ENCODE data around the gene TRIM23.
A peak's percentile ranks its signal among the peaks of the same experiment; 100 is the strongest.

Gene TRIM23

DNA sequence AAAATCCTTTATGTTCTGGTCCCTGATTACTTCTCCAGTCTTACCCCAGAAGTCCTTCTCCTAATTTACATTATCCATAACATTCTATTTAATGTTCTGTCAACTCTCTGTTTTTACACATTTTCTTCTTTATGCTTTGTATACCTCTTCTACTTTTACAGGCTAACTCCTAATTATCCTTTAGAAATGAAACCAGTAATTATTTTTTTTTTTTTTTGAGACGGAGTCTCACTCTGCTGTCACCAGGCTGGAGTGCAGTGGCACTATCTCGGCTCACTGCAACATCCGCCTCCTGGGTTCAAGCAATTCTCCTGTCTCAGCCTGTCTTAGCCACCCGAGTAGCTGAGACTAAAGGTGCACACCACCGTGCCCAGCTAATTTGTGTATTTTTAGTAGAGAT is 70.2 kb downstream of the TRIM23 start:
- no peak overlapping the region for H3K4me3 ChIP-seq (replicated peaks; ENCODE audit: low read depth, low read length)
- DNase-seq (ENCODE audit: low read depth), result no peak
- TF ChIP-seq, protein P1, sequence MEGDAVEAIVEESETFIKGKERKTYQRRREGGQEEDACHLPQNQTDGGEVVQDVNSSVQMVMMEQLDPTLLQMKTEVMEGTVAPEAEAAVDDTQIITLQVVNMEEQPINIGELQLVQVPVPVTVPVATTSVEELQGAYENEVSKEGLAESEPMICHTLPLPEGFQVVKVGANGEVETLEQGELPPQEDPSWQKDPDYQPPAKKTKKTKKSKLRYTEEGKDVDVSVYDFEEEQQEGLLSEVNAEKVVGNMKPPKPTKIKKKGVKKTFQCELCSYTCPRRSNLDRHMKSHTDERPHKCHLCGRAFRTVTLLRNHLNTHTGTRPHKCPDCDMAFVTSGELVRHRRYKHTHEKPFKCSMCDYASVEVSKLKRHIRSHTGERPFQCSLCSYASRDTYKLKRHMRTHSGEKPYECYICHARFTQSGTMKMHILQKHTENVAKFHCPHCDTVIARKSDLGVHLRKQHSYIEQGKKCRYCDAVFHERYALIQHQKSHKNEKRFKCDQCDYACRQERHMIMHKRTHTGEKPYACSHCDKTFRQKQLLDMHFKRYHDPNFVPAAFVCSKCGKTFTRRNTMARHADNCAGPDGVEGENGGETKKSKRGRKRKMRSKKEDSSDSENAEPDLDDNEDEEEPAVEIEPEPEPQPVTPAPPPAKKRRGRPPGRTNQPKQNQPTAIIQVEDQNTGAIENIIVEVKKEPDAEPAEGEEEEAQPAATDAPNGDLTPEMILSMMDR (IDR thresholded peaks at IDR 0.05; ENCODE audit: low read length, missing control alignments), result no peak

DNA sequence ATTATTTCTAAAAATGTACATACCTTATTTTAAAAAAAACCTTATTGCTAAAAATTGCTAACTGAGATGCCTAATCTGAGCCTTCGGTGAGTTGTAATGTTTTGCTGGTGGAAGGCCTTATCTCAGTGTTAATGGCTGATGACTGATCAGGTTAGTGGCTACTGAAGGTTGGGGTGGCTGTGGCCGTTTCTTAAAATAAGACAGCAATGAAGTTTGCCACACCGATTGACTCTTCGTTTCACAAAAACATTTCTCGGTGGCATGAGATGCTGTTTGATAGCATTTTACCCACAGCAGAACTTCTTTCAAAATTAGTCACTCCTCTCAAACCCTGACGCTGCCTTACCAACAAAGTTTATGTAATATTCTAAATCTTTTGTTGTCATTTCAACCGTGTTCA is 75.9 kb downstream of the TRIM23 start:
- no peak for DNase-seq (ENCODE audit: low read depth)
- TF ChIP-seq, protein P1 (IDR thresholded peaks at IDR 0.05; ENCODE audit: low read length, missing control alignments), result no peak
- H3K4me3 ChIP-seq (replicated peaks; ENCODE audit: low read depth, low read length), result no peak overlapping the region

DNA sequence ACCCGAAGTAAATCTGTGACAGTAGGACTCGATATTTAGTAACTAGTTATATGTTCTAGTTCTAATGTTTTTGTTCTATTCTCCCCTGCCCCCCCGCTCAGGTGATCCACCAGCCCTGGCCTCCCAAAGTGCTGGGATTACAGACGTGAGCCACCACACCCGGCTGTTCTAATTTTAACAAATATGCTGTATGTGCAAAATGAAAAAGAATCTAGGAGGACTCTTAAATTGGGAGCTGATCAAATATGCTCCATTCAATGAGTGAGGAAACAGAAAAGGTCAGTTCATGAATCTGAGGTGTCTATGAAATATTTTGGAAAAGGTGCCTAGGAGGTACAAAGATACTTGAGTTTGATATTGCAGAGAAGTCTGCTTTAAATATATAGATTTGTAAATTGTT is 78.0 kb downstream of the TRIM23 start:
- no peak for DNase-seq (ENCODE audit: low read depth)
- no peak overlapping the region for H3K4me3 ChIP-seq (replicated peaks; ENCODE audit: low read depth, low read length)
- TF ChIP-seq, protein P1 (IDR thresholded peaks at IDR 0.05; ENCODE audit: low read length, missing control alignments), result no peak

DNA sequence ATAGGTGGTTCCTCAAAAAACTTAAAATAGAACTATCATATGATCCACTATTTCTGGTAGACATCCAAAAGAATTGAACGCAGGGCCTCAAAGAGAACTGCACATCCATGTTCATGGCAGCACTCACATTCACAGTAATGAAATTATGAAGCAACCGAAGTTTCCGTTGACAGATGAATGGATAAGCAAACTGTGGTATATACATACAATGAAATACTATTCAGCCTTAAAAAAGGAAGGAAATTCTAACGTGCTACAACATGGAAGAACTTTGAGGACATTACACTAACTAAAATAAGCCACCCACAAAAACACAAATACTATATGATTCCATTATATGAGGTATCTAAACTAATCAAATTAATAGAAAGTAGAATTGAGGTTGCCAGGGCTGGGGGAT is 79.7 kb downstream of the TRIM23 start:
- H3K4me3 ChIP-seq (replicated peaks; ENCODE audit: low read depth, low read length), result no peak overlapping the region

DNA sequence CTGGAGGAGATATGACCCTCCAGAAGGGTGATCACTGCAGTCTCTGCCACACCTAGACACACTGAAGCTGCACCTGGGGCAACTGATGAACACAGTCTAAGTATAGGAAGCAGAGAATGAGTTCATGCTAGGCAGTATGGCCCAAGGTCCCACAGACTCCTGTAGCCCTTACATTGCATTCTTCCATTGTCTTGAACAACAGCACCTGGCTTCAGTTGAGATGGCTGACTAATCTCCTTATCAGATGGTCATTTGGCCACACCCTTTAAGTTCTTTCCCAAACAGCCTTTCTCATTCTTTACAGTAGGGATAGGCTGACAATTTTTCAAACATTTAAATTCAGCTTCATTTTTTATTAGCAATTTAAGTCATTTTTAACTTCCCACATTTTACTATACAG is 84.3 kb downstream of the TRIM23 start:
- peak; percentile 10 for DNase-seq (ENCODE audit: low read depth)
- H3K4me3 ChIP-seq (replicated peaks; ENCODE audit: low read depth, low read length), result no peak overlapping the region
- TF ChIP-seq, protein P1 (IDR thresholded peaks at IDR 0.05; ENCODE audit: low read length, missing control alignments), result no peak

More for the DNA sequence above, 79.7 kb downstream of the TRIM23 start:
- TF ChIP-seq, protein P1 (IDR thresholded peaks at IDR 0.05; ENCODE audit: low read length, missing control alignments), result no peak
- DNase-seq (ENCODE audit: low read depth), result no peak

Data from fibroblast of pulmonary artery (primary cell).